ENCODE results near the gene CDC42EP5.

CDC42EP5 gene

GRCh38 chr19:54462047-54462654 is 10.9 kb downstream of the CDC42EP5 start:
- DNase-seq: no peak

DNA sequence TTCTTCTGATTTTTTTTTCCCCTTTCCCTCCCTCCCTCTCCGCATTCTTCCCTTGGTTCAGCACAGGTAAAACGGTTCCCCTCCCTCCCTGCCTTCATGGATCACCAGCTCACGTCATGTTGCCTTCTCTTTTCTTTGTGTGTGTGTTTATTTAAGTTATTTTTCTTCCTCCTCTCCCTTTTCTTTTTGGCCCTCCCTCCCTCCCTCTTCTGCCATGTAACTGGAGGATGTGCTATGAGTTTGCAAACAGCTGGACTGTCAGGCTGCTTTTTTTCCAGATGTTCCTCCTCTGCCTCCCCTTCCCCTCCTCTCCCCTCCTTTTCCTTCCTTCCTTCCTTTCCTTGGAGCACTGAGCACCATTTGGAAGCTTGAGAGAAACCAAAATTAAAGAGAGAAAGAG is 11.5 kb downstream of the CDC42EP5 start:
- no peak for DNase-seq

GRCh38 chr19:54461210-54461609 is 11.9 kb downstream of the CDC42EP5 start:
- DNase-seq: no peak

DNA sequence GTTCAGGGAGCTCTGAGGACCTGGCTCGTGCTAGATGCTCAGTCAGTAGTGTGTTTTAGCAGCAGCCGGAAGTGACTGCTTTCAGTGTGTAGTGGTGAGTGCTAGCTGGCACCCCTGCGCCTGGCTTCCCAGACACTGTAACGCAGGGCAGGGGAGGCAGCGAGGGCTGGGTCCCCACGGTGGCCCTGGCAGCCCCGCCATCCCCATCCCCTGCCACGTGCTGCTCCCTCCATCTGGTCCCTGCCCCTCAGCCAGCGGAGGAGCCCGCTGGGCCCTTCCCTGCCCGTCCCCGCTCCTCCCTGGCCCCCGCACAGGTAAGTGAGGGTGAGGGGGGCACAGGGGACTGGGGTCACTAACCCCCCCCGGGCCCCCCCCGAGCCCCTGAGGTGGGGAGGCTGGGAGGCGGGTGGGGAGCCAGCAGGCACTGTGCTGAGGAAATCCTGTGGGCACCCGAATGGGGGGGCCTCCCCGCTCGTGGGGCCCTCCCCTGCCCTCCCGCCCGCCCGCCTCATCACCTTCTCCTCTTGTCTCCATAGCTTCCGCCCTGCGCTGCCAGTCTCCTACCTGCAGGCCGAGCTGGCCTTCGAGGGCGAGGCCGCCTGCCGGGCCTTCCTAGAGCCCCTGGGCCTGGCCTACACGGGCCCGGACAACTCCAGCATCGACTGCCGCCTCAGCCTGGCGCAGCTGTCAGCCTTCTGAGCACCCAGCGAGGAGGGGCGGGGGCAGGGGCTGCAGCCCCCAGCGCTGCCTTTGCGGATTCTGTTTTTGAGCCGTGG is 12.7 kb downstream of the CDC42EP5 start:
- no peak for DNase-seq

GRCh38 chr19:54459282-54460229 is 13.5 kb downstream of the CDC42EP5 start:
- no peak for DNase-seq

GRCh38 chr19:54458648-54459281 is 14.3 kb downstream of the CDC42EP5 start:
- no peak for DNase-seq

DNA sequence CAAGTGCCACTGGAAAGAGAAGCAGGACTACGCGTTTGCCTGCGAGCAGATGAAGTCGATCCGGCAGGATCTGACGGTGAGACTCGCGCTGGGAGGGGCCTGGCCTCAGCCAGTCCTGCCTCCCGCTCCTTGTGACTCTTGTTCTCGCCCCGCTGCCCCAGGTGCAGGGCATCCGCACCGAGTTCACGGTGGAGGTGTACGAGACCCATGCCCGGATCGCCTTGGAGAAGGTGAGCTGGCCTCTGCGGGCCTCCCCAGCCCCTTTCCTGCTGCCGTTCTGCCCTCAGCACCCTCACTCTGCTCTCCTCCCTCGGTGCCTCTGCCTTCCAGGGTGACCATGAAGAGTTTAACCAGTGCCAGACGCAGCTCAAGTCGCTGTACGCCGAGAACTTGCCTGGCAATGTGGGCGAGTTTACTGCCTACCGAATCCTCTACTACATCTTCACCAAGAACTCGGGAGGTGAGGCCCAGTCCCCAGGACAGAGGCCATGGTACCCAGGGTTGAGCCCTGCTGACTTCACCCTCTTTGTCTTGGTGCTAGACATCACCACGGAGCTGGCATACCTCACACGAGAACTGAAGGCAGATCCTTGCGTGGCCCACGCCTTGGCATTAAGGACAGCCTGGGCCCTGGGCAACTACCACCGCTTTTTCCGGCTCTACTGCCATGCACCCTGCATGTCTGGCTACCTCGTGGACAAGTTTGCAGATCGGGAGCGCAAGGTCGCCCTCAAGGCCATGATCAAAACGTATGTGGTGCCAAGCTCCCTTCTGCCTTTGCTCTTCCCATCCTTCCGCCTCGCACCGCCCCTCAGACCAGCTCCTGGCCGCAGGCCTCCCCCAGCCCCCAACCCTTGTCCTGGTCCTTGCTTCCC is 15.1 kb downstream of the CDC42EP5 start:
- no peak for DNase-seq

GRCh38 chr19:54456423-54457373 is 16.4 kb downstream of the CDC42EP5 start:
- no peak for DNase-seq

GRCh38 chr19:54455786-54456422 is 17.2 kb downstream of the CDC42EP5 start:
- no peak for DNase-seq

DNA sequence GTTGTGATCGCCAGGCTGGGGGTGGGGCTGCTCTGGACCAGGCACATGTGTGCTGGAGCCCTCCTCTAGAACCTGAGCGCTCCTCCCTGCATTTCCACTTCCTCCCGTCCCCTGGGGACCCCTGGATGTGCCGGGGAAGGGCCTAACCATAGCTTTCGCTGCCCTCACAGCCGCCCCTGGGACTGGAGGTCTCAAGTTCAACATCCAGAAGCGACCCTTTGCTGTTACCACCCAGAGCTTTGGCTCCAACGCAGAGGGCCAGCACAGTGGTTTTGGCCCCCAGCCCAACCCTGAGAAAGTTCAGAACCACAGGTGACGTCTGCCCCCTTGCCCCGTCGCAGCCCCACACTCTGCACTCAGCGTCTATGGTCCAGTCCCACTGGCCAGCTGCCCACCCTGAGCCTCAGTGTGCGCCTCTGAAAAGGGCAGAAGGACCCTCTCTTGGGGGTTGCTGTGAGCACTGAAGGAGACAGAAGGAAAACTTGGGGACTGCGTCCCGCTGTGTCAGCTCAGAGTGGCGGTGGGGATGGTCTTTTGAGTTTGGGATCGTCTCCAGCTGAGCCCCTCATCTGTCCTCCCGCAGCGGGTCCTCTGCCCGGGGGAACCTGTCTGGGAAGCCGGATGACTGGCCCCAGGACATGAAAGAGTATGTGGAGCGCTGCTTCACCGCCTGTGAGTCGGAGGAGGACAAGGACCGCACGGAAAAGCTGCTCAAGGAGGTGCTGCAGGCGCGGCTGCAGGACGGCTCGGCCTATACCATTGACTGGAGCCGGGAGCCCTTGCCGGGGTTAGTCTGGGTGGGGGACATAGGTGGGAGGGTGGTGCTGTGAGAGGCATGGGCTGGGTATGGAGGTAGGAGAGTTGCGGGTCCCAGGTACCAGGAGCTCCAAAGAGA is 18.1 kb downstream of the CDC42EP5 start:
- DNase-seq: no peak

- no peak for DNase-seq
These were observed 18.9 kb downstream of the CDC42EP5 start for GRCh38 chr19:54453921-54454780.

DNA sequence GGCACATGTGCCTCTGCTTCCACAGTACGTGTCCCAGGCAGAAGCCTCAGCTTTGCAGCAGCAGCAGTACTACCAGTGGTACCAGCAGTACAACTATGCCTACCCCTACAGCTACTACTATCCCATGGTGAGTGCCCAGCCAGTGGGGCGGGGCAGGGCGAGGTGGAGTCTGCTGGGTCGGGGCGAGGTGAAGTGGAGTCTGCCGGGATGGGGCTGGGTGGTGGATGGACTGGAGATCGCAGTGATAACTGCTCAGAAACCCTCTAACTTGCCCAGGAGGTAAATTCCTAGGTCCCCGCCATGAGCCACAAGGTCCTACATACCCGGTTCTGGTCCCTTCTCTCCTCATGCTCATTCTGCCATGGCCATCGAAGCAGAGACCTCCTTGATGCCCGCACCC is 20.5 kb downstream of the CDC42EP5 start:
- DNase-seq: no peak

DNA sequence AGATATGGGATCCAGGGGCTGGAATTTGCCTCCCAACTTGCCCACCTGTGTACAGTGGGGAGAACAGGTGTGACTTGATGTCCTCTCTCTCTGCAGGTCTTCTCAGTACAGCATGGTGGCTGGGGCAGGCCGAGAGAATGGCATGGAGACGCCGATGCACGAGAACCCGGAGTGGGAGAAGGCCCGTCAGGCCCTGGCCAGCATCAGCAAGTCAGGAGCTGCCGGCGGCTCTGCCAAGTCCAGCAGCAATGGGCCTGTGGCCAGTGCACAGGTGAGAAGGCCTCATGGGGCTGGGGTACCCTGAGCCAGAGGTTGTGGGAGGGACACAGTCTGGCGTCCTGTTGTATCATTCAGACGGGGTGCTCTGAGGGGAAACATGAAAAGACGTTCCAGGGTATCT is 21.1 kb downstream of the CDC42EP5 start:
- no peak for DNase-seq

DNA sequence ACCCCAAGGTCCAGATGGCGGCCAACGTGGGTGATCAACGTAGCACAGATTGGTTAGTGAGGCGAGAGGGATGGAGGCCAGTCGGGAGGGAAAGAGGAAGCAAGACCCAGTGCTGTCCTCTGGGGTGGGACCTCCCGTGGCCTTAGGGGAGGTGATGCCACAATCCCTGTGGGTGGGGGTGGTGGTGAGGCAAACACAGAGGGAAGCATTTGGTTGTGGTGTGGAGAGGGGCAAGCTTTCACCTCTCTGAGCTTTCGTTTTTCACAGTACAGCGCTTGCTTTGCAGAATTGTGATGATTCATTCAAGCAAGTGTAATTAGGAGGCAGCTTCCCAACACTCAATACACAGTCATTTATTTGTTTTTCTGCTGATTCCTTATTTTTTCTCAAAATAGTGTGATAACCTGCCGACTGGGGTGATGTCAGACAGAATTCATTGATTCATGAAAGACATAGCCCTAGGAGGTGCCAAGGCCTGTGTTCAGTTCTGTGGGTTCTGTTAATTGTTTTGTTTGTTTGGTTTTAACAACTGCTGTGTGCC is 21.7 kb downstream of the CDC42EP5 start:
- no peak for DNase-seq

GRCh38 chr19:54449701-54450069 is 23.4 kb downstream of the CDC42EP5 start:
- no peak for DNase-seq

DNA sequence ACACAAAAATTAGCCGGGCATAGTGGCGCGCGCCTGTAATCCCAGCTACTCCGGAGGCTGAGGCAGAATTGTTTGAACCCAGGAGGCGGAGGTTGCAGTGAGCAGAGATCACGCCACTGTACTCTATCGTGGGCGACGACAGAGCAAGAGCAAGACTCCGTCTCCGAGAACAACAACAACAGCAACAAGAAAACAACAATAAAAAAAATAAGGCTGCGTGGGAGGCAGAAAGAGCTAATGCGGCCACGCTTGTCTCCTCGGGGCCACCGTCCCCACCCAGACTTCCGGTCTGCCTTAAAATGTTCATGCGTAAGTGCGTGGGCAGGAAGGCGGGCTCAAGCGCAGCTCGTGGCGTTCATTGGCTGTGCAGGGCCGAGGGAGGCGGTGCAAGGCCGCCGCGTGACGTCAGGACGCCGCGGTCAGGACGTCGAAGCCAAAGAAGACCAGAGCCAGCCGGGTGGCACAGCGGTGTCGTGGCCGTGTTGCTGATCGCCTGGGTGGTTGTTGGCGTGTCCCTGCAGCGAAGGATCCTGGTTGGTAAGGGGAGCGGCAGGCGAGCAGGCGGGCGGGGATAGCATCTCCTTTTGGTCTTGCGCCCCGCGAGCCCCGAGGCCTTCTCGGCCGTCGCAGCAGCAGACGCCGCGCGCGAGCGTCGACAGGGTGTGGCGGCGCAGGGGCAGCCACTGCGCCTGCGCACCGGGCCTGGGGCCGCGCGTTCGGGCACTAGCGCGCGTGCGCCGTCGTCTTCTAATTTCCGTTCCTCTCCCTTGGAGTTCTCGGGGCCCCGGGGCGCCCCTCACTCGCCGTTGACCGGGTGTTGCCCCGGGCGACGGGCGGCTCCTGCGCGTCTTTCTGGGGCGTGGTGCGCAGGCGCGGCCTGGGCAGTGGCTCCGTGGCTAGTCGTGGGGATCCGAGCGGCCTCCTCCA is 24.1 kb downstream of the CDC42EP5 start, which contains the start of gene LENG8:
Gene LENG8 (plus strand): TSS at position 426 of the 927 bp plus-strand sequence. CDS start 2,146 bp downstream, outside the sequence.
- peak; percentile 95 to 99 (median 96) for DNase-seq

Data from T-helper 1 cell (primary cell).